Psoas muscle (tissue), 8 donors: ENCODE data around the gene LIX1L. TPM values are rescaled to one million over a fixed set of nuclear protein-coding genes. Genes with fewer than 3 reads are reported as not detected.

Experiments
- ATAC-seq, 4 donors: fragments of 200-7000 bp; cut with Tn5 transposase; one replicate each; pipeline ENCODE4 v1.9.1; 2020; ENCODE audit warnings: moderate library complexity in 3 of 4, mild to moderate bottlenecking in 2 of 4
- DNase-seq, 2 donors: peaks; one replicate each; pipeline ENCODE4 v3.0.0-alpha.2; 2020
- H3K27ac ChIP-seq: fragments of 200-600 bp; one replicate; pipeline ENCODE4 v1.8.0; 2022
- H3K27me3 ChIP-seq, 3 donors: fragments of 200-600 bp in 1 of 3; one replicate each; pipeline versions ENCODE4 v1.6.1 to v1.8.0; 2013 to 2022; ENCODE audit warnings: low read length in 2 of 3, mild to moderate bottlenecking in 2 of 3, moderate library complexity in 1 of 3; ENCODE audit not compliant: insufficient read depth in 3 of 3
- H3K36me3 ChIP-seq, 2 donors: fragments of 200-600 bp in 1 of 2; one replicate each; pipeline versions ENCODE4 v1.6.1 to v1.8.0; 2013 to 2022; ENCODE audit warnings: low read depth in 1 of 2, mild to moderate bottlenecking in 1 of 2, moderate library complexity in 1 of 2; ENCODE audit not compliant: insufficient read depth in 1 of 2
- H3K4me1 ChIP-seq: fragments of 200-600 bp; one replicate; pipeline ENCODE4 v1.8.0; 2022
- H3K4me3 ChIP-seq: fragments of 200-600 bp; one replicate; pipeline ENCODE4 v1.8.0; 2022; ENCODE audit warnings: mild to moderate bottlenecking
- H3K9me3 ChIP-seq: fragments of 200-600 bp; one replicate; pipeline ENCODE4 v1.8.0; 2022
- CTCF ChIP-seq: fragments of 200-600 bp; IDR thresholded peaks from one replicate; pipeline ENCODE4 v1.8.0; 2022; ENCODE audit warnings: antibody characterized with exemption
- WGBS, 3 donors: extraction: QIAGEN DNeasy Blood & Tissue Kit; methylation state at CpG; one replicate each; pipeline versions ENCODE4 v1.1.6 to v1.1.7; 2013; 5-methylcytosine and 5-hydroxymethylcytosine counted together
- intact Hi-C, 2 donors: fragments of 100-400 bp; cut with DNase I; formaldehyde crosslinking; loops; one replicate each; pipeline versions ENCODE4 v1.11.0 to v1.14.2; 2022
- polyA plus RNA-seq, 3 donors: library from polyadenylated mRNA; stranded (reverse); fragments of 200-250 nt; gene quantifications; one replicate each; pipeline ENCODE4 v1.2.3, GENCODE V29; 2013
- total RNA-seq, 4 donors: library from RNA; stranded (reverse); fragmentation: NEBNext Ultra II Directional in 2 of 4; extraction: Animal tissue kit (Norgen Biotek cat#: 25700) in 2 of 4; gene quantifications; one replicate each; pipeline versions ENCODE4 v1.2.1 to v1.2.4, GENCODE V29; 2021 to 2023
- donor health status: healthy with polysubstance abuse.
- donor health status: DM: no; HTN: no; CAD: no; lungs with moderate emphysema.
- donor health status: Bipolar disorder and iron deficiency.
- donor health status: healthy.
- donor health status: DM: yes; HTN: yes; CAD: no.
- donor health status: DM: no; HTN: no; CAD: no.
- donor health status: DM: no; HTN: no; CAD: no.
- donor health status: DM: yes; HTN: yes; CAD: no.

LIX1L gene
- total and polyA plus RNA-seq, 7 donors = 14.6 to 59.7 (median 28.1) TPM

GRCh38 chr1:145892486-145893087 is 65.2 kb downstream of the LIX1L start:
- TF ChIP-seq CTCF = no peak
- ATAC-seq (peak in 1 of 4 donors; percentile 16), DNase-seq (no peak)
- Histone ChIP-seq H3K4me1 (peaks cover 32% of the 10 kb centered on the region), H3K27me3 (no peaks in the 10 kb centered on the region), H3K36me3 (no peaks in the 10 kb centered on the region), H3K4me3 (peak overlapping the region; percentile 51), H3K27ac (peak overlapping the region; percentile 88), H3K9me3 (no peaks in the 10 kb centered on the region)
- 51 to 63% (median 58%) methylated on average over 3 of the region's 3 CpGs for WGBS, 3 donors
- intact Hi-C loops = loop anchor here (1.0 to 5.0 kb wide), 4 partner anchors 18 to 120 kb away; partner anchors contain the start of gene ITGA10 (in 1 of the 2)

GRCh38 chr1:145891587-145892485 is 66.0 kb downstream of the LIX1L start:
- peak; percentile 90 to 95 (median 92) for ATAC-seq
- Histone ChIP-seq H3K27me3 (no peaks in the 10 kb centered on the region), H3K9me3 (no peaks in the 10 kb centered on the region), H3K4me1 (peaks cover 32% of the 10 kb centered on the region), H3K36me3 (no peaks in the 10 kb centered on the region), H3K4me3 (peak overlapping the region; percentile 51), H3K27ac (peak overlapping the region; percentile 88)
- intact Hi-C loops = loop anchor here (1.0 to 5.0 kb wide), 4 partner anchors 18 to 121 kb away; partner anchors contain the start of gene ITGA10 (in 2 of the 2)
- DNase-seq = peak; percentile 94 to 97
- 1 to 2% (median 1%) methylated on average over 6 of the region's 6 CpGs for WGBS, 3 donors
- TF ChIP-seq CTCF = peak; percentile 94

GRCh38 chr1:145891143-145891542 is 66.7 kb downstream of the LIX1L start:
- 46 to 67% (median 59%) methylated on average over 1 of the region's 1 CpG for WGBS, 3 donors
- Histone ChIP-seq H3K9me3 (no peaks in the 10 kb centered on the region), H3K27me3 (no peaks in the 10 kb centered on the region), H3K4me3 (no peak overlapping the region), H3K4me1 (peaks cover 32% of the 10 kb centered on the region), H3K36me3 (no peaks in the 10 kb centered on the region), H3K27ac (peak overlapping the region; percentile 88)
- no peak for TF ChIP-seq CTCF
- no peak for ATAC-seq
- DNase-seq = no peak
- intact Hi-C loops = loop anchor here (1.0 to 5.0 kb wide), 2 partner anchors 19 to 121 kb away; partner anchors contain the start of gene ITGA10 (in 1 of the 2)

- H3K9me3 ChIP-seq = no peaks in the 10 kb centered on the region
- no peaks in the 10 kb centered on the region for H3K36me3 ChIP-seq
- ATAC-seq = peak; percentile 35 to 62 (median 50)
- peak overlapping the region; percentile 32 for H3K27ac ChIP-seq
- no peak for DNase-seq
- no peak overlapping the region for H3K4me3 ChIP-seq
- no peak for TF ChIP-seq CTCF
- peaks cover 35% of the 10 kb centered on the region for H3K4me1 ChIP-seq
- WGBS, 3 donors = 47 to 60% (median 59%) methylated on average over 3 of the region's 3 CpGs
- intact Hi-C loops = loop anchor here in 1 of 2 donors (5.0 kb wide), 2 partner anchors 78 to 123 kb away; no protein-coding TSS in a partner anchor
- no peaks in the 10 kb centered on the region for H3K27me3 ChIP-seq
Observed at GRCh38 chr1:145889722-145890121, 68.1 kb downstream of the LIX1L start.
